ENCODE measurements around the gene SLC3A2.
A peak's percentile ranks its signal among the peaks of the same experiment; 100 is the strongest.

The SLC3A2 gene

GRCh38 chr11:62850911-62851806 lies 29.5 kb upstream of the SLC3A2 start:
- WGBS (ENCODE audit: extremely low coverage, insufficient coverage, insufficient read length), result no CpG with 5 or more reads among the region's 15 CpGs
- no peak overlapping the region for H2AFZ ChIP-seq (ENCODE audit: insufficient read depth, low read length, poor library complexity)
- H2AK5ac ChIP-seq (ENCODE audit: low read length), result no peak overlapping the region
- no peaks in the 10 kb centered on the region for H3K27me3 ChIP-seq (ENCODE audit: insufficient read depth, low read length)
- H4K8ac ChIP-seq (ENCODE audit: low read depth, low read length), result no peak overlapping the region
- H3K9ac ChIP-seq (ENCODE audit: low read length), result no peak overlapping the region
- H3K4ac ChIP-seq (ENCODE audit: low read depth, low read length), result no peak overlapping the region
- no peak overlapping the region for H2BK120ac ChIP-seq (ENCODE audit: insufficient read depth, low read length, poor library complexity)
- H3K36me3 ChIP-seq (ENCODE audit: control insufficient read depth in 1 of 2, insufficient read depth in 2 of 2, low read length in 2 of 2), result peaks cover 4 to 30% of the 10 kb centered on the region in 2 experiments
- H4K12ac ChIP-seq (ENCODE audit: low read depth, low read length), result no peak overlapping the region
- H2BK12ac ChIP-seq (ENCODE audit: low read length), result no peak overlapping the region
- peak; percentile 56 to 59 for DNase-seq
- no peak overlapping the region for H3K23ac ChIP-seq (ENCODE audit: low read length)
- H3K4me3 ChIP-seq (ENCODE audit: low read depth, low read length), result no peak overlapping the region
- H3K14ac ChIP-seq (ENCODE audit: low read length), result no peak overlapping the region
- H2BK5ac ChIP-seq (ENCODE audit: low read depth, low read length, poor library complexity), result no peak overlapping the region
- H3K4me1 ChIP-seq (ENCODE audit: control insufficient read depth in 1 of 2, insufficient read depth in 2 of 2, low read length in 2 of 2), result peaks cover 0 to 3% of the 10 kb centered on the region in 2 experiments
- H3K4me2 ChIP-seq (ENCODE audit: low read length), result no peak overlapping the region
- H3K79me1 ChIP-seq (ENCODE audit: low read length), result peaks cover 7% of the 10 kb centered on the region
- no peaks in the 10 kb centered on the region for H3K9me3 ChIP-seq (ENCODE audit: insufficient read depth, low read depth, low read length)
- H3K79me2 ChIP-seq (ENCODE audit: control insufficient read depth, insufficient read depth, low read length, poor library complexity), result peaks cover 12% of the 10 kb centered on the region
- H3K18ac ChIP-seq (ENCODE audit: low read length), result no peak overlapping the region
- H4K91ac ChIP-seq (ENCODE audit: low read depth, low read length), result no peak overlapping the region
- no peak overlapping the region for H3K27ac ChIP-seq (ENCODE audit: low read depth, low read length)

- H2BK5ac ChIP-seq (ENCODE audit: low read depth, low read length, poor library complexity), result no peak overlapping the region
- no peak overlapping the region for H4K8ac ChIP-seq (ENCODE audit: low read depth, low read length)
- no peak overlapping the region for H2AFZ ChIP-seq (ENCODE audit: insufficient read depth, low read length, poor library complexity)
- DNase-seq, result no peak
- no peak overlapping the region for H4K91ac ChIP-seq (ENCODE audit: low read depth, low read length)
- peaks cover 10% of the 10 kb centered on the region for H3K79me1 ChIP-seq (ENCODE audit: low read length)
- H3K4me1 ChIP-seq (ENCODE audit: control insufficient read depth in 1 of 2, insufficient read depth in 2 of 2, low read length in 2 of 2), result peaks cover 0 to 3% of the 10 kb centered on the region in 2 experiments
- H3K27ac ChIP-seq (ENCODE audit: low read depth, low read length), result peak overlapping the region; percentile 33
- H3K9ac ChIP-seq (ENCODE audit: low read length), result peak overlapping the region; percentile 31
- H2BK12ac ChIP-seq (ENCODE audit: low read length), result no peak overlapping the region
- no peaks in the 10 kb centered on the region for H3K9me3 ChIP-seq (ENCODE audit: insufficient read depth, low read depth, low read length)
- no peak overlapping the region for H4K12ac ChIP-seq (ENCODE audit: low read depth, low read length)
- H3K4ac ChIP-seq (ENCODE audit: low read depth, low read length), result no peak overlapping the region
- no CpG with 5 or more reads among the region's 3 CpGs for WGBS (ENCODE audit: extremely low coverage, insufficient coverage, insufficient read length)
- peaks cover 4 to 30% of the 10 kb centered on the region in 2 experiments for H3K36me3 ChIP-seq (ENCODE audit: control insufficient read depth in 1 of 2, insufficient read depth in 2 of 2, low read length in 2 of 2)
- H3K79me2 ChIP-seq (ENCODE audit: control insufficient read depth, insufficient read depth, low read length, poor library complexity), result peaks cover 13% of the 10 kb centered on the region
- H2BK120ac ChIP-seq (ENCODE audit: insufficient read depth, low read length, poor library complexity), result no peak overlapping the region
- no peak overlapping the region for H3K18ac ChIP-seq (ENCODE audit: low read length)
- H3K27me3 ChIP-seq (ENCODE audit: insufficient read depth, low read length), result no peaks in the 10 kb centered on the region
- no peak overlapping the region for H3K4me3 ChIP-seq (ENCODE audit: low read depth, low read length)
- peak overlapping the region; percentile 31 for H3K4me2 ChIP-seq (ENCODE audit: low read length)
- peak overlapping the region; percentile 50 for H3K23ac ChIP-seq (ENCODE audit: low read length)
- no peak overlapping the region for H2AK5ac ChIP-seq (ENCODE audit: low read length)
- no peak overlapping the region for H3K14ac ChIP-seq (ENCODE audit: low read length)
Measured at GRCh38 chr11:62851807-62852522, 28.7 kb upstream of the SLC3A2 start.

GRCh38 chr11:62852523-62853188 lies 28.0 kb upstream of the SLC3A2 start:
- H3K9ac ChIP-seq (ENCODE audit: low read length), result no peak overlapping the region
- peaks cover 4 to 30% of the 10 kb centered on the region in 2 experiments for H3K36me3 ChIP-seq (ENCODE audit: control insufficient read depth in 1 of 2, insufficient read depth in 2 of 2, low read length in 2 of 2)
- H3K79me1 ChIP-seq (ENCODE audit: low read length), result peaks cover 15% of the 10 kb centered on the region
- H2BK5ac ChIP-seq (ENCODE audit: low read depth, low read length, poor library complexity), result no peak overlapping the region
- no peak overlapping the region for H4K8ac ChIP-seq (ENCODE audit: low read depth, low read length)
- no peak overlapping the region for H3K23ac ChIP-seq (ENCODE audit: low read length)
- peaks cover 15% of the 10 kb centered on the region for H3K79me2 ChIP-seq (ENCODE audit: control insufficient read depth, insufficient read depth, low read length, poor library complexity)
- H3K27ac ChIP-seq (ENCODE audit: low read depth, low read length), result no peak overlapping the region
- H3K9me3 ChIP-seq (ENCODE audit: insufficient read depth, low read depth, low read length), result no peaks in the 10 kb centered on the region
- H3K4me3 ChIP-seq (ENCODE audit: low read depth, low read length), result no peak overlapping the region
- H3K4me2 ChIP-seq (ENCODE audit: low read length), result peak overlapping the region; percentile 90
- DNase-seq, result no peak
- no peak overlapping the region for H3K4ac ChIP-seq (ENCODE audit: low read depth, low read length)
- H2BK120ac ChIP-seq (ENCODE audit: insufficient read depth, low read length, poor library complexity), result no peak overlapping the region
- no peak overlapping the region for H2AFZ ChIP-seq (ENCODE audit: insufficient read depth, low read length, poor library complexity)
- H3K4me1 ChIP-seq (ENCODE audit: control insufficient read depth in 1 of 2, insufficient read depth in 2 of 2, low read length in 2 of 2), result peaks cover 3 to 8% of the 10 kb centered on the region in 2 experiments
- H2AK5ac ChIP-seq (ENCODE audit: low read length), result no peak overlapping the region
- no peak overlapping the region for H3K18ac ChIP-seq (ENCODE audit: low read length)
- H4K91ac ChIP-seq (ENCODE audit: low read depth, low read length), result no peak overlapping the region
- H3K14ac ChIP-seq (ENCODE audit: low read length), result no peak overlapping the region
- H3K27me3 ChIP-seq (ENCODE audit: insufficient read depth, low read length), result no peaks in the 10 kb centered on the region
- H4K12ac ChIP-seq (ENCODE audit: low read depth, low read length), result no peak overlapping the region
- no peak overlapping the region for H2BK12ac ChIP-seq (ENCODE audit: low read length)

- Histone ChIP-seq H3K79me2 (ENCODE audit: control insufficient read depth, insufficient read depth, low read length, poor library complexity) (peaks cover 15% of the 10 kb centered on the region), H3K18ac (ENCODE audit: low read length) (no peak overlapping the region), H4K91ac (ENCODE audit: low read depth, low read length) (no peak overlapping the region), H3K27me3 (ENCODE audit: insufficient read depth, low read length) (no peaks in the 10 kb centered on the region), H3K9me3 (ENCODE audit: insufficient read depth, low read depth, low read length) (no peaks in the 10 kb centered on the region), H3K79me1 (ENCODE audit: low read length) (peaks cover 17% of the 10 kb centered on the region), H3K14ac (ENCODE audit: low read length) (no peak overlapping the region), H2AFZ (ENCODE audit: insufficient read depth, low read length, poor library complexity) (no peak overlapping the region), H2BK120ac (ENCODE audit: insufficient read depth, low read length, poor library complexity) (no peak overlapping the region), H3K36me3 (ENCODE audit: control insufficient read depth in 1 of 2, insufficient read depth in 2 of 2, low read length in 2 of 2) (peaks cover 4 to 30% of the 10 kb centered on the region in 2 experiments), H3K9ac (ENCODE audit: low read length) (peak overlapping the region; percentile 75), H2AK5ac (ENCODE audit: low read length) (no peak overlapping the region), H3K4ac (ENCODE audit: low read depth, low read length) (peak overlapping the region; percentile 55), H4K8ac (ENCODE audit: low read depth, low read length) (no peak overlapping the region), H3K27ac (ENCODE audit: low read depth, low read length) (peak overlapping the region; percentile 19), H3K4me3 (ENCODE audit: low read depth, low read length) (no peak overlapping the region), H3K4me1 (ENCODE audit: control insufficient read depth in 1 of 2, insufficient read depth in 2 of 2, low read length in 2 of 2) (peaks cover 6 to 12% of the 10 kb centered on the region in 2 experiments), H3K4me2 (ENCODE audit: low read length) (peak overlapping the region; percentile 90), H4K12ac (ENCODE audit: low read depth, low read length) (no peak overlapping the region), H3K23ac (ENCODE audit: low read length) (no peak overlapping the region), H2BK5ac (ENCODE audit: low read depth, low read length, poor library complexity) (no peak overlapping the region), H2BK12ac (ENCODE audit: low read length) (no peak overlapping the region)
- WGBS (ENCODE audit: extremely low coverage, insufficient coverage, insufficient read length), result no CpG with 5 or more reads among the region's 7 CpGs
- no peak for DNase-seq
Measured at GRCh38 chr11:62853279-62853965, 27.3 kb upstream of the SLC3A2 start.
